Fibroblast of the aortic adventitia (primary cell): ENCODE results near the gene NTRK3. TPM values are rescaled to one million over a fixed set of nuclear protein-coding genes. Genes with fewer than 3 reads are reported as not detected.

ENCODE experiments used
- DNase-seq: peaks from one replicate; pipeline ENCODE4 v3.0.0-alpha.2; 2010; ENCODE audit warnings: low read depth
- H3K4me3 ChIP-seq: 2 replicates; pipeline ENCODE4 v1.5.1; 2011; ENCODE audit warnings: low read depth, mild to moderate bottlenecking, control low read depth, low read length, moderate library complexity
- CTCF ChIP-seq: IDR thresholded peaks from 2 replicates; pipeline ENCODE4 v1.5.1; 2011; ENCODE audit warnings: mild to moderate bottlenecking, low read length, control low read depth, inconsistent platforms; ENCODE audit not compliant: insufficient read depth
- total RNA-seq: library from RNA; depleted of rRNA; stranded (reverse); fragments of >200 nt; gene quantifications from 2 replicates; pipeline ENCODE4 v1.2.3, GENCODE V29; 2012; ENCODE audit warnings: low replicate concordance

Gene NTRK3
- 7.0 and 19.6 TPM in 2 replicates for total RNA-seq

GRCh38 chr15:88256279-88257230 lies at the start of gene NTRK3:
TSS of gene NTRK3 (minus strand) at chr15:88256739. CDS start at chr15:88256153, 586 bp downstream.
- DNase-seq, result peak; percentile 63
- H3K4me3 ChIP-seq, result peak within 1 kb of the TSS; percentile 84
- TF ChIP-seq CTCF, result peak; percentile 20

- TF ChIP-seq CTCF, result no peak
- no peak overlapping the region for H3K4me3 ChIP-seq
- no peak for DNase-seq
Measured at GRCh38 chr15:88303395-88303794, 46.9 kb upstream of the NTRK3 start.

GRCh38 chr15:88302373-88302772 lies 45.8 kb upstream of the NTRK3 start:
- TF ChIP-seq CTCF, result no peak
- DNase-seq, result no peak
- H3K4me3 ChIP-seq, result no peak overlapping the region

- DNase-seq, result no peak
- no peak for TF ChIP-seq CTCF
- no peak overlapping the region for H3K4me3 ChIP-seq
Measured at GRCh38 chr15:88301311-88301710, 44.8 kb upstream of the NTRK3 start.

GRCh38 chr15:88300861-88301260 lies 44.3 kb upstream of the NTRK3 start:
- no peak for TF ChIP-seq CTCF
- no peak for DNase-seq
- H3K4me3 ChIP-seq, result no peak overlapping the region

DNA sequence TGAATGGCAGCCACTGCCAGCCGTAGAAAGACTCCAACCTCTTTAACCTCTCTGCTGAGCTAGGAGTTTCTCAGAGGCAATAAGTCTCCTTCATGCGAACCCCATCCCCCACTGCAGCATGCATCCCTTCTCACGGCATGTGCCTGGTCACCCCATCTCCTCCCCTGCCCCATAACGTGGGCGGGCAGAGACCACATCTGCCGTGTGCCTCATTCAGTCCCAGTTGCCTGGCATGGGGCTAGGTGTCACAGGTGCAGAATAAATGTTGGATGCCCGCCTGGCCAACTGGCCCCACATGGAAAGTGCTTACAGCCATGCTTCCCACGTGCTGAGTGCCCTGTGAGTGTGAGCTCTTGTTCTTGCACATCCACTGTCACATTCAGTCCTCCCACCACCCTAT lies 43.5 kb upstream of the NTRK3 start:
- TF ChIP-seq CTCF, result no peak
- DNase-seq, result no peak
- H3K4me3 ChIP-seq, result no peak overlapping the region

GRCh38 chr15:88299497-88299896 lies 43.0 kb upstream of the NTRK3 start:
- no peak for TF ChIP-seq CTCF
- DNase-seq, result no peak
- H3K4me3 ChIP-seq, result no peak overlapping the region
